ENCODE measurements around the gene UVRAG.

DNA sequence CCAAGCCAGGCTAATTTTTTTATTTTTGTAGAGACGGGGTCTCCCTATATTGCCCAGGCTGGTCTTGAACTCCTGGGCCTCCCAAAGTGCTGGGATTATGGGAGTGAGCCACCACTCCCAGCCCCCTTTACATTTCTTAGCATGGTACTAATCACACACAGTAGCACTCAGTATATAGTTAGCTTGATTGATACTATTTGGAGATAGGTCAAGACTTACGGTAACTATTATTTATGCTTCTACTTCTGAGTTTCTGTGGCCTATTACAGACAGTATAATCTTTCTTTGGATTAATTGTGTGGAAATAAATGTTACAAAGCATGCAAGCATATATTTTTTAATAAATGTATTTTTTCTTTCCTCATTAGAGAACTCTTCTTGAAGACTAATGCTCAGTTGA is 192.2 kb downstream of the UVRAG start:
- TF ChIP-seq, protein P1, sequence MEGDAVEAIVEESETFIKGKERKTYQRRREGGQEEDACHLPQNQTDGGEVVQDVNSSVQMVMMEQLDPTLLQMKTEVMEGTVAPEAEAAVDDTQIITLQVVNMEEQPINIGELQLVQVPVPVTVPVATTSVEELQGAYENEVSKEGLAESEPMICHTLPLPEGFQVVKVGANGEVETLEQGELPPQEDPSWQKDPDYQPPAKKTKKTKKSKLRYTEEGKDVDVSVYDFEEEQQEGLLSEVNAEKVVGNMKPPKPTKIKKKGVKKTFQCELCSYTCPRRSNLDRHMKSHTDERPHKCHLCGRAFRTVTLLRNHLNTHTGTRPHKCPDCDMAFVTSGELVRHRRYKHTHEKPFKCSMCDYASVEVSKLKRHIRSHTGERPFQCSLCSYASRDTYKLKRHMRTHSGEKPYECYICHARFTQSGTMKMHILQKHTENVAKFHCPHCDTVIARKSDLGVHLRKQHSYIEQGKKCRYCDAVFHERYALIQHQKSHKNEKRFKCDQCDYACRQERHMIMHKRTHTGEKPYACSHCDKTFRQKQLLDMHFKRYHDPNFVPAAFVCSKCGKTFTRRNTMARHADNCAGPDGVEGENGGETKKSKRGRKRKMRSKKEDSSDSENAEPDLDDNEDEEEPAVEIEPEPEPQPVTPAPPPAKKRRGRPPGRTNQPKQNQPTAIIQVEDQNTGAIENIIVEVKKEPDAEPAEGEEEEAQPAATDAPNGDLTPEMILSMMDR (optimal IDR thresholded peaks at IDR 0.05 in 1 of 3, IDR thresholded peaks at IDR 0.05 in 1 of 3, conservative IDR thresholded peaks at IDR 0.05 in 1 of 3; ENCODE audit: extremely low read depth in 1 of 3, insufficient read depth in 2 of 3, low read length in 3 of 3), result no peak
- TF ChIP-seq EZH2 (IDR thresholded peaks at IDR 0.05; ENCODE audit: low read length), result no peak
